HG02885 (cell line): ENCODE results near the gene RASSF4.
"Not testable (repeated sequence)": the region's sequence is repeated elsewhere in the genome, so short reads cannot be mapped to it uniquely, and the experiment has no call there.

ENCODE experiments used
- ATAC-seq: cut with Tn5 transposase; IDR thresholded peaks from one replicate; pipeline ENCODE4 v1.9.1; 2021; ENCODE audit warnings: mild to moderate bottlenecking; ENCODE audit not compliant: unreplicated experiment, poor library complexity

Gene RASSF4

DNA sequence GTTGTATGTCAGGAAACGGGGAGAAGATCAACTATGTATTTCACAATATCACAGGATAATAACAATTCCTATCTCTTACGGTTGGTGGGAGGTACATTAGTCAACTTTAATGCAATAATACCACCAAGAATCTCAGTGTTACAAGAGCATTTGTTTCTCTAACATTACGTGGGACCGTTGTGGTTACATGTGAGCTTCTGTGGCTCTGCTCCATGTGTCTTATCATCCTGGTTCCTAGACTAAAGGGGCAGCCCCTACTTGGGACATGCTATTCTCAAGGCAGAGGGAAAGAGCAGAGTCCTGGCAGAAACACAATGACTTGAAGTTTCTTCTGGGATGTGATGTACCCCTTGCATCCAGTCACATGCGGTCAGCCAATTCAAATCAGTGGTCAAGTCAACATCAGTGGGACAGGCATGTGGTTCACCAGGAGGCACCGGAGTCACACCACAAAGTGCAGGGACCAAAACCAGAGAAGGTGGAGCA lies 38.6 kb downstream of the RASSF4 start:
- ATAC-seq, result no peak

- ATAC-seq, result no peak
Observed at GRCh38 chr10:45000138-45000751, 40.6 kb downstream of the RASSF4 start.

DNA sequence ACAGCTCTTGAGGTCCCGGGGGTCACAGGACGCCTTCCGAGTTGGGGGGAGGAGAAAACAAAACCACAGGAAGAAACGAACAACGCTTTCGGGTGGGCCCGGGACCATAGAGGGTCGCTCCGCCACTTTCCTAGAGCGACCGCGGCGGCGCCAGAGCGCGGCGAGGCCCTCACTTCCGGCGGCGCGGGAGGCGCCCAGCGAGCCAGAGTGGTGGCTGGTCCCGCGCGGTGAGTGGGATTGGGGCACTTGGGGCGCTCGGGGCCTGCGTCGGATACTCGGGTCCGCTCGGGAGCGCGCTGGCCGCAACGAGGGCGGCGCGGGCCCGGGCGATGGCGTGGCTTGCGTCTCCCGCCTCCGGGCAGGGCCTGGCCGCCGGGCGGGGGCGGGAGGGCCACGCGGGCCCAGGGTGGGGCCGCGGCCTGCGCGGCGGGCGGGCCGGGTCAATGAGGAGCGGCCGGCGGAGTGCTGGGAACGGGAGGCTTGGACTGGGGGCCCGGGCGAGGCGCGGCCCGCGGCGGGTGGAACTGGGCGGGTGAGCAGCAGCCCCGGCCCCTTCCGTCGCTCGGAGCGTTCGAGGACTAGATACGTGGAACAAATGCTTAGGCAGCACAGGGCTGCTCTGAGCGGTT lies 41.3 kb downstream of the RASSF4 start, which contains the start of gene ZNF22:
Gene ZNF22 (plus strand): TSS at position 172 of the 629 bp plus-strand sequence. CDS start 2,446 bp downstream, outside the sequence.
- peak; percentile 76 for ATAC-seq

DNA sequence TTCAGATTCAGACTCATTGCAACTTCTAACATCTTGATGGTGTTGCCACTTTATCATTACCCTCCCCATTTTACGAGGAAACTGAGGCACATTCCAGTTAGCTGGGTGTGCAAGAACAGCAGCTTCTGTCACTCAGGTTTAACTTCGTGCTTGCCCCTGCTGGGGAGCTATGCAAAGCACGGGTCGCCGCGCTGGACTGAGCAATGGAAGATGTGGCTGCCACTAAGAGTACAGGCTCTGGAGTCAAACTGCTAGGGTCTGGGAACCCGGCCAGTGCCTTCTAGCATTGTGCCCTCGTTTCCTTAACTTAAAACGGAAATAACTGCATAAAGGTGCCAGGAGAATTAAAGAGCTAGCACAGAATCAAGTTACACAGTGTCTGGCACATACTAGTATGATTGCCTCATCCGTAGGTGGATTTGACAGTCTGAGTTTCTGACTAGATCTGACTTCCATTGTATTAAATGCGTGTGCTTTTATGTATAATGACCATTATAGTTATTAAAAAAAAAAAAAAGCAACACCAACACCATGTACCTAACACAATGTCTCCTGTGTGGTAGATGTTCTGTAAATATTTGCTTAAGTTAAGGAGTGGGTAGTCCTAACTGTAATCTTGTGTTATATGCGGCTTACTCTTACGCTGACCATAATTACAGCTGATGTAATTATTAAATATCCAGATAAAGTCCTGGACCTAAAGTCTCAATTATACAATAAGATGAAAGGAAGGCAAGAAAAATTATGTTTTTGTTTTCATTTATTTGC lies 42.0 kb downstream of the RASSF4 start:
- ATAC-seq, result peak; percentile 78

DNA sequence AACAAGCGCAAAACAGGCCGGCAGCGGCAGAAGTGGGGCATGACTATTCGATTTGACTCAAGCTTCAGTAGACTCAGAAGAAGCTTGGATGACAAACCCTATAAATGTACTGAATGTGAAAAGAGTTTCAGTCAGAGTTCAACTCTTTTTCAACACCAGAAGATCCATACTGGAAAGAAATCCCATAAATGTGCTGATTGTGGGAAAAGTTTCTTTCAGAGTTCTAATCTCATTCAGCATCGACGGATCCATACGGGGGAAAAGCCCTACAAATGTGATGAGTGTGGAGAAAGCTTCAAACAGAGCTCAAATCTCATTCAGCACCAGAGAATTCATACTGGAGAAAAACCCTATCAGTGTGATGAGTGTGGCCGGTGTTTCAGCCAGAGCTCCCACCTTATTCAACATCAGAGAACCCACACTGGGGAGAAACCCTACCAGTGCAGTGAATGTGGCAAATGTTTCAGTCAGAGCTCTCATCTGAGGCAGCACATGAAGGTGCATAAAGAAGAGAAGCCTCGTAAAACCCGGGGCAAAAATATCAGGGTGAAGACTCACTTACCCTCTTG lies 43.9 kb downstream of the RASSF4 start:
- no peak for ATAC-seq

DNA sequence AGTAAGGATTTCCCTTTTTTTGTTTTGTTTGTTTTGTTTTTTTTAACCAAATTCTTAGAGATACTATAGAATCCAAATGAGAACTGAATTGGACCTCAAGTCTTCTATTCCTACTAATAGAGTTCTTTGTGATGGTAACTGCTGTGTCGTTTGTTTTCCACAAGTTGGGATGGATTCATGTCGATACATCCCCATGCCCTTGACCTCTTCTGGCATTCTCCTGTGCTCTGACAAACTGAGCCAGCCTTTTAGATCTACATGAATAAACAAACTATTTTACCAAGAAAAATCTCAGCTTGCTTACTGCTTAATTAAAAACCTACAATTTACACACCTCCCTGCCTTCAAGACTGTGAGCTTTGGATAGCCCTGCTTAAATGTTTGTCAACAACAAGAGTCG lies 45.1 kb downstream of the RASSF4 start:
- ATAC-seq, result no peak

GRCh38 chr10:45005284-45005683 lies 45.7 kb downstream of the RASSF4 start:
- no peak for ATAC-seq

DNA sequence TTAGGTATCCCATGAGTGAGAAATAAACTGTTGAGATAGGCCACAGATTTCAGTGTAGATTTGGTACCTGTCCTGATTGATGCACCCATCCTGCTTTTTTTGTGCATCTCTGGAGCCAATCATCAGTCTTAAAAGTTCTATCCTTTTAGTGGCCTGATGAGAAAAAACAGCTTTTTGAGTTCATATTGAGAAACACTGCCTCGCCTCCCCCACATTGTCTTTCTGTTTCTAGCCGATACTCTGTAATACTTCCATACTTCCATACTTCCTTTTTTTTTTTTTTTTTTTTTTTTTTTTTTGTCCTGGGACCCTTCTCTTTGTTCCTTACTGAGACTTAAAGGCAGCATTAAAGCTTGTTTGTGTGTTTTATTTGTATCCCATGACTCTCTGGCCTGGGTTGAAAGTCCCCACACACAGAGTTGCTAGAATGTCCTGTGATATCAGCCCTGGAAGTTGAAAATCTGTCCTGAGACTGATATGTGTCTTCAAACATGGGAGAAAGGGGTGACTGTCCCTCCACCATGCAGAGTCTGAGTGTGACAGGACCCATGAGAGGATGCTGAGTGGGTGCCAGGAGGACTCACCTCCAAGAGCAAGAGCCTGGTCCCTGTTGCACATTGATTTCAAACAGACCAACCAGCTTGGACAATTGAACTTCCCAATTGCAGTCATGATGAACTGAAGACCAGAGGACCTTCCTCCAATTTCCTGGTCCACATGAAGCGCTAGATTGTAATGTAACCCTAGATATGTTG lies 46.9 kb downstream of the RASSF4 start:
- ATAC-seq, result no peak

DNA sequence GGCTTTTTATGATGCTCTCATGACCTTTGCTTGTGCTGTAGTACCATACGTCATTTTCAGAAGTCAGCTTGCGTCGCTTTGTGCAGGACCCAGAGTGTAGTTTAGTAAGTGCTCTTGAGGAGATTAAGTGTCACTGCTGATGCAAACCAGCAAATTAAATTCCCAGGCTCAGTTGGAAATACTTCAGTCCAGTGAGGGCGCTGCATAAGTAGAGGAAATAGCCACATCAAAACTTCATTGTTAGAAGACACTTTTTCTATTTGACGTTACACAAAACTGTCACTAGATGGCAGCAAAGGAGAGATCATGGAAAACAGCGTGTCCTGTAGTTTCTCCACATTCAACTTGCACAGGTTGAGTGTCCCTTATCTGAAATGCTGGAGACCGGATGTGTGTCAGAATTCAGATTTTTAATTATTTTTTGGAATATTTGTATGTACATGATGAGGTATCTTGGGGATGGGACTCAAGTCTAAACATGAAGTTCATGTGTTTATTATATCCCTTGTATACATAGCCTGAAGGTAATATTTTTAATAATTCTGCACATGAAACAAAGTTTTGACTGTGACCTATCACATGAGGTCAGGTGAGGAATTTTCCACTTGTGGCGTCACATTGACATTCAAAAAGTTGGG lies 49.0 kb downstream of the RASSF4 start:
- peak; percentile 86 for ATAC-seq

DNA sequence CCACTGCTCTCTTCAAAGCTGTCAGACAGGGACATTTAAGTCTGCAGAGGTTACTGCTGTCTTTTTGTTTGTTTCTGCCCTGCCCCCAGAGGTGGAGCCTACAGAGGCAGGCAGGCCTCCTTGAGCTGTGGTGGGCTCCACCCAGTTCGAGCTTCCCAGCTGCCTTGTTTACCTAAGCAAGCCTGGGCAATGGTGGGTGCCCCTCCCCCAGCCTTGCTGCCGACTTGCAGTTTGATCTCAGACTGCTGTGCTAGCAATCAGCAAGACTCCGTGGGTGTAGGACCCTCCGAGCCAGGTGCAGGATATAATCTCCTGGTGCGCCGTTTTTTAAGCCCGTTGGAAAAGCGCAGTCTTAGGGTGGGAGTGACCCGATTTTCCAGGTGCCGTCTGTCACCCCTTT lies 55.0 kb downstream of the RASSF4 start:
- not testable (repeated sequence) for ATAC-seq

GRCh38 chr10:45015590-45015989 lies 56.0 kb downstream of the RASSF4 start:
- no peak for ATAC-seq

GRCh38 chr10:45023426-45023825 lies 63.8 kb downstream of the RASSF4 start:
- no peak for ATAC-seq

DNA sequence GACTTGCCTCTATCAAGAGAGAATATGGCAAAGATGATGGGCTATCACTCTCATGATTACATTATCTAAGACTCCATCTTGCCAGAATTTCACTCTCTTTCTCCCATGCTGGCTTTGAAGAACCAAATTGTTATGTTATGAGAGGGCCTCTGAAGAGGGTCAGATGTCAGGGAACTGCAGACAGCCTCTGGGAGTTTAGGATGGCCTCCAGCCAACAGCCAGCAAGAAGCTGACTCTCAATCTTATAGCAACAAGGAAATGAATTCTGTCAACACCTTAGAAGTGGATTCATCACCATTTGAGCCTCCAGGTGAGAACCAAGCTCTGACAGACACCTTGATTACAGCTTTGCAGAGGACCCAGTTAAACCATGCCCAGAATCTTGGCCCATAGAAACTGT lies 74.7 kb downstream of the RASSF4 start:
- ATAC-seq, result no peak

- ATAC-seq, result no peak
Observed at GRCh38 chr10:45035673-45036072, 76.1 kb downstream of the RASSF4 start.

GRCh38 chr10:45040921-45041542 lies 81.4 kb downstream of the RASSF4 start:
- ATAC-seq, result no peak

DNA sequence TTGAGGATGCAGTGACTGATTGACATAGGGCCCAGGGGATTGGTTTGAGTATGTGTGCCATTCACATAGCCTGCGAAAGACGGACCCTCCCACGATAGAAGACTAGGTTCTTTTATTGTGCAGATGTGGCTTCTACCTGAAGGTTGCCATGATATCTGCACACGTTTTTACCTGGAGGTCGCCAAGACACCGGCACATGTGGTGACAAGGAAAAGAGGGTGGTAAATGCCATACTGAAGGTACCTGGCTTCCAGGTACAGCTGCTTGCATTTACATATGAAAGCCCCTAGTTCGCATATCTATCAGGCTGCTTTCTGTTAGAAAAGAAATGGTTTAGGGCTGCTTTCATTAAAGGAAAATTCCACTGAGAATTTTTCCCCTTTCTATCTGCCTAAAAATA lies 84.7 kb downstream of the RASSF4 start:
- no peak for ATAC-seq
